CD4-positive, alpha-beta T cell treated with Interleukin-15 for 4 hours (primary cell): ENCODE results near the gene KCNIP2.

Source experiments
- DNase-seq: peaks from one replicate; pipeline ENCODE4 v3.0.0-alpha.2; 2020; ENCODE audit warnings: low spot score

The KCNIP2 gene

GRCh38 chr10:101782811-101783735 lies 60.5 kb downstream of the KCNIP2 start, which contains the start of gene NPM3:
TSS of gene NPM3 (minus strand) at chr10:101783446. CDS start at chr10:101783390, 56 bp downstream.
- peak; percentile 77 for DNase-seq

- no peak for DNase-seq
Measured at GRCh38 chr10:101781984-101782810, 61.4 kb downstream of the KCNIP2 start.

- no peak for DNase-seq
Measured at GRCh38 chr10:101781655-101781983, 62.0 kb downstream of the KCNIP2 start.

GRCh38 chr10:101780818-101781654 lies 62.6 kb downstream of the KCNIP2 start:
- DNase-seq = peak; percentile 76

GRCh38 chr10:101780187-101780817 lies 63.3 kb downstream of the KCNIP2 start:
- no peak for DNase-seq

GRCh38 chr10:101779544-101780186 lies 63.9 kb downstream of the KCNIP2 start:
- DNase-seq = peak; percentile 77

GRCh38 chr10:101778781-101779543 lies 64.6 kb downstream of the KCNIP2 start:
- DNase-seq = peak; percentile 14

- DNase-seq = no peak
Measured at GRCh38 chr10:101778151-101778780, 65.3 kb downstream of the KCNIP2 start.

- DNase-seq = no peak
Measured at GRCh38 chr10:101777619-101778145, 65.9 kb downstream of the KCNIP2 start.

- DNase-seq = no peak
Measured at GRCh38 chr10:101776161-101776817, 67.3 kb downstream of the KCNIP2 start.
